MM.1S (cell line): Measurements from ENCODE around the gene CNPPD1.

Source experiments
- CTCF ChIP-seq: fragments of 300-600 bp; sonication (generic); IDR thresholded peaks from 2 replicates; pipeline ENCODE4 v1.5.1; 2016; ENCODE audit warnings: antibody characterized with exemption, low read length, mixed read lengths
- EZH2 ChIP-seq: fragments of 300-600 bp; sonication (generic); optimal IDR thresholded peaks from 2 replicates; pipeline ENCODE3; 2017; ENCODE audit warnings: low read depth, mild to moderate bottlenecking, antibody characterized with exemption, low read length, mixed read lengths
- EZH2phosphoT487 ChIP-seq: fragments of 300-600 bp; sonication (generic); IDR thresholded peaks from 2 replicates; pipeline ENCODE4 v1.6.1; 2018; ENCODE audit warnings: antibody characterized with exemption, low read length

- TF ChIP-seq CTCF (no peak), EZH2 (no peak), EZH2phosphoT487 (no peak)
Observed at GRCh38 chr2:219178377-219179175, 1.9 kb upstream of the CNPPD1 start.
